HG02571 (cell line): ENCODE results near the gene EIF2B4.
"Not testable (repeated sequence)": the region's sequence is repeated elsewhere in the genome, so short reads cannot be mapped to it uniquely, and the experiment has no call there.

Source experiments
- ATAC-seq: cut with Tn5 transposase; IDR thresholded peaks from one replicate; pipeline ENCODE4 v1.9.1; 2021; ENCODE audit warnings: mild to moderate bottlenecking, moderate library complexity; ENCODE audit not compliant: unreplicated experiment

Gene EIF2B4

GRCh38 chr2:27378096-27378808 is 8.1 kb upstream of the EIF2B4 start:
- no peak for ATAC-seq

GRCh38 chr2:27377618-27378095 is 7.5 kb upstream of the EIF2B4 start:
- no peak for ATAC-seq

- ATAC-seq: no peak
Measured at GRCh38 chr2:27376866-27377617, 6.9 kb upstream of the EIF2B4 start.

GRCh38 chr2:27376151-27376865 is 6.2 kb upstream of the EIF2B4 start:
- no peak for ATAC-seq

GRCh38 chr2:27375513-27376099 is 5.5 kb upstream of the EIF2B4 start:
- ATAC-seq: no peak

GRCh38 chr2:27373567-27373966 is 3.4 kb upstream of the EIF2B4 start:
- no peak for ATAC-seq

- ATAC-seq: no peak
Measured at GRCh38 chr2:27372937-27373336, 2.8 kb upstream of the EIF2B4 start.

GRCh38 chr2:27370816-27371620 is 880 bp upstream of the EIF2B4 start:
- peak; percentile 22 for ATAC-seq

- peak; percentile 11 for ATAC-seq
Measured at GRCh38 chr2:27369471-27370025, 590 bp downstream of the EIF2B4 start.

- ATAC-seq: no peak
Measured at GRCh38 chr2:27363933-27364332, 6.2 kb downstream of the EIF2B4 start.

- no peak for ATAC-seq
Measured at GRCh38 chr2:27362678-27363420, 7.3 kb downstream of the EIF2B4 start.

GRCh38 chr2:27356382-27357181 is 13.6 kb downstream of the EIF2B4 start, which contains the start of gene GTF3C2:
Gene GTF3C2 (minus strand): TSS chr2:27356764. CDS start chr2:27343554, 13,210 bp downstream.
- peak; percentile 69 for ATAC-seq

GRCh38 chr2:27356056-27356381 is 14.1 kb downstream of the EIF2B4 start:
- ATAC-seq: peak; percentile 25

GRCh38 chr2:27354597-27354927 is 15.6 kb downstream of the EIF2B4 start:
- ATAC-seq: no peak

- no peak for ATAC-seq
Measured at GRCh38 chr2:27353762-27354596, 16.2 kb downstream of the EIF2B4 start.

- not testable (repeated sequence) for ATAC-seq
Measured at GRCh38 chr2:27353386-27353761, 16.8 kb downstream of the EIF2B4 start.

- no peak for ATAC-seq
Measured at GRCh38 chr2:27351802-27352598, 18.1 kb downstream of the EIF2B4 start.
